Central memory CD4-positive, alpha-beta T cell (primary cell): ENCODE results near the gene KRTAP5-5.
A peak's percentile ranks its signal among the peaks of the same experiment; 100 is the strongest.
"Not testable (repeated sequence)": the region's sequence is repeated elsewhere in the genome, so short reads cannot be mapped to it uniquely, and the experiment has no call there.

Experiments
- DNase-seq: peaks from one replicate; pipeline ENCODE4 v3.0.0; 2022
- total RNA-seq, 3 experiments: gene quantifications; one replicate each; lab custom pipeline; 2026; lab: John Stamatoyannopoulos, UW

Gene KRTAP5-5
- 0 reads per million in 3 experiments for total RNA-seq

- no peak for DNase-seq
Observed at GRCh38 chr11:1629326-1630185, at the start of gene KRTAP5-5. TSS of gene KRTAP5-5 (plus strand) at chr11:1629775. CDS start at chr11:1629841, 66 bp downstream.

GRCh38 chr11:1581976-1582375 lies 47.6 kb upstream of the KRTAP5-5 start:
- DNase-seq = no peak

GRCh38 chr11:1582909-1583308 lies 46.7 kb upstream of the KRTAP5-5 start:
- not testable (repeated sequence) for DNase-seq

GRCh38 chr11:1584661-1585370 lies 44.8 kb upstream of the KRTAP5-5 start, which contains the start of gene KRTAP5-1:
TSS of gene KRTAP5-1 (minus strand) at chr11:1585283. CDS start at chr11:1585249, 34 bp downstream.
- DNase-seq = not testable (repeated sequence)

GRCh38 chr11:1586699-1587098 lies 42.9 kb upstream of the KRTAP5-5 start:
- no peak for DNase-seq

- peak; percentile 61 for DNase-seq
Observed at GRCh38 chr11:1589191-1589963, 40.2 kb upstream of the KRTAP5-5 start.

- DNase-seq = no peak
Observed at GRCh38 chr11:1589996-1590395, 39.6 kb upstream of the KRTAP5-5 start.

GRCh38 chr11:1592628-1593027 lies 36.9 kb upstream of the KRTAP5-5 start:
- no peak for DNase-seq

GRCh38 chr11:1595994-1596575 lies 33.5 kb upstream of the KRTAP5-5 start:
- not testable (repeated sequence) for DNase-seq

GRCh38 chr11:1596576-1597121 lies 32.9 kb upstream of the KRTAP5-5 start:
- not testable (repeated sequence) for DNase-seq

- DNase-seq = no peak
Observed at GRCh38 chr11:1597331-1597993, 32.1 kb upstream of the KRTAP5-5 start.

GRCh38 chr11:1597994-1598380 lies 31.6 kb upstream of the KRTAP5-5 start, which contains the start of gene KRTAP5-2:
TSS of gene KRTAP5-2 (minus strand) at chr11:1598294. CDS start at chr11:1598250, 44 bp downstream.
- no peak for DNase-seq

GRCh38 chr11:1598406-1598805 lies 31.2 kb upstream of the KRTAP5-5 start:
- DNase-seq = not testable (repeated sequence)

GRCh38 chr11:1598816-1599215 lies 30.8 kb upstream of the KRTAP5-5 start:
- peak; percentile 37 for DNase-seq

GRCh38 chr11:1600626-1601025 lies 28.9 kb upstream of the KRTAP5-5 start:
- no peak for DNase-seq

GRCh38 chr11:1601663-1602062 lies 27.9 kb upstream of the KRTAP5-5 start:
- not testable (repeated sequence) for DNase-seq

- DNase-seq = no peak
Observed at GRCh38 chr11:1603629-1604028, 25.9 kb upstream of the KRTAP5-5 start.

- DNase-seq = no peak
Observed at GRCh38 chr11:1604181-1604580, 25.4 kb upstream of the KRTAP5-5 start.

- DNase-seq = no peak
Observed at GRCh38 chr11:1604711-1605110, 24.9 kb upstream of the KRTAP5-5 start.

- peak; percentile 53 for DNase-seq
Observed at GRCh38 chr11:1605923-1606322, 23.7 kb upstream of the KRTAP5-5 start.

GRCh38 chr11:1607156-1607845 lies 22.3 kb upstream of the KRTAP5-5 start:
- DNase-seq = not testable (repeated sequence)
